Thymus (tissue), 11 donors: ENCODE data around the gene DSEL. TPM values are rescaled to one million over a fixed set of nuclear protein-coding genes. Genes with fewer than 3 reads are reported as not detected.

Experiments used
- DNase-seq, 9 donors: peaks; one replicate each; pipeline ENCODE4 v3.0.0-alpha.2; 2013; ENCODE audit warnings: low spot score in 9 of 9, low read depth in 6 of 9, missing footprints in 1 of 9
- H3K27ac ChIP-seq, 2 donors: one replicate each; pipeline ENCODE4 v1.5.1; 2013; ENCODE audit warnings: control low read depth in 1 of 2, low read depth in 1 of 2, low read length in 1 of 2, mild to moderate bottlenecking in 1 of 2, moderate library complexity in 1 of 2
- H3K27me3 ChIP-seq, 2 donors: one replicate each; pipeline ENCODE4 v1.5.1; 2013; ENCODE audit warnings: low read length in 1 of 2; ENCODE audit not compliant: control insufficient read depth in 2 of 2, insufficient read depth in 1 of 2
- H3K36me3 ChIP-seq, 2 donors: one replicate each; pipeline ENCODE4 v1.5.1; 2013; ENCODE audit warnings: low read length in 1 of 2, mild to moderate bottlenecking in 1 of 2, moderate library complexity in 1 of 2; ENCODE audit not compliant: control insufficient read depth in 2 of 2, insufficient read depth in 2 of 2
- H3K4me1 ChIP-seq, 2 donors: one replicate each; pipeline ENCODE4 v1.5.1; 2013; ENCODE audit warnings: low read length in 2 of 2; ENCODE audit not compliant: control insufficient read depth in 2 of 2, insufficient read depth in 2 of 2
- H3K4me3 ChIP-seq, 2 donors: one replicate each; pipeline ENCODE4 v1.5.1; 2013; ENCODE audit warnings: low read length in 2 of 2, control low read depth in 1 of 2, mild to moderate bottlenecking in 1 of 2
- H3K9me3 ChIP-seq, 2 donors: one replicate each; pipeline ENCODE4 v1.5.1; 2013; ENCODE audit warnings: low read length in 1 of 2, mild to moderate bottlenecking in 1 of 2; ENCODE audit not compliant: control insufficient read depth in 2 of 2, insufficient read depth in 1 of 2
- WGBS: extraction: QIAGEN DNeasy Blood & Tissue Kit; methylation state at CpG from one replicate; pipeline ENCODE4 v1.1.7; 2013; 5-methylcytosine and 5-hydroxymethylcytosine counted together
- polyA plus RNA-seq: library from polyadenylated mRNA; stranded (reverse); fragments of 200-250 nt; gene quantifications from one replicate; pipeline ENCODE4 v1.2.3, GENCODE V29; 2013
- total RNA-seq: library from RNA; stranded (reverse); fragments of 120-200 nt; gene quantifications from one replicate; pipeline ENCODE4 v1.2.4, GENCODE V29; 2013
- donor health status: healthy.

Gene DSEL
- total and polyA plus RNA-seq, 2 donors = 1.6 to 3.0 TPM

- H3K27me3 ChIP-seq = no peaks in the 10 kb centered on the region
- H3K36me3 ChIP-seq = no peaks in the 10 kb centered on the region
- no peak overlapping the region for H3K27ac ChIP-seq
- DNase-seq = no peak
- no peaks in the 10 kb centered on the region for H3K4me1 ChIP-seq
- H3K4me3 ChIP-seq = no peak overlapping the region
- 89% methylated on average over 2 of the region's 2 CpGs for WGBS
- H3K9me3 ChIP-seq = no peaks in the 10 kb centered on the region
Observed at GRCh38 chr18:67484458-67484857, 32.1 kb downstream of the DSEL start.

GRCh38 chr18:67483952-67484351 is 32.6 kb downstream of the DSEL start:
- Histone ChIP-seq H3K9me3 (no peaks in the 10 kb centered on the region), H3K27ac (no peak overlapping the region), H3K27me3 (no peaks in the 10 kb centered on the region), H3K4me3 (no peak overlapping the region), H3K36me3 (no peaks in the 10 kb centered on the region), H3K4me1 (no peaks in the 10 kb centered on the region)
- WGBS = 93% methylated on average over 6 of the region's 6 CpGs
- no peak for DNase-seq

GRCh38 chr18:67483237-67483636 is 33.3 kb downstream of the DSEL start:
- Histone ChIP-seq H3K27ac (no peak overlapping the region), H3K27me3 (no peaks in the 10 kb centered on the region), H3K4me1 (no peaks in the 10 kb centered on the region), H3K4me3 (no peak overlapping the region), H3K36me3 (no peaks in the 10 kb centered on the region), H3K9me3 (no peaks in the 10 kb centered on the region)
- WGBS = 65% methylated on average over 2 of the region's 2 CpGs
- no peak for DNase-seq

GRCh38 chr18:67478249-67478648 is 38.3 kb downstream of the DSEL start:
- 98% methylated on average over 3 of the region's 3 CpGs for WGBS
- Histone ChIP-seq H3K27me3 (no peaks in the 10 kb centered on the region), H3K36me3 (no peaks in the 10 kb centered on the region), H3K27ac (no peak overlapping the region), H3K9me3 (no peaks in the 10 kb centered on the region), H3K4me1 (no peaks in the 10 kb centered on the region), H3K4me3 (no peak overlapping the region)
- DNase-seq = no peak

- Histone ChIP-seq H3K4me3 (no peak overlapping the region), H3K36me3 (no peaks in the 10 kb centered on the region), H3K27me3 (no peaks in the 10 kb centered on the region), H3K27ac (no peak overlapping the region), H3K4me1 (no peaks in the 10 kb centered on the region), H3K9me3 (no peaks in the 10 kb centered on the region)
- DNase-seq = no peak
- WGBS = 49% methylated on average over 2 of the region's 2 CpGs
Observed at GRCh38 chr18:67477522-67477921, 39.0 kb downstream of the DSEL start.

GRCh38 chr18:67476585-67476984 is 39.9 kb downstream of the DSEL start:
- no peaks in the 10 kb centered on the region for H3K4me1 ChIP-seq
- no peaks in the 10 kb centered on the region for H3K27me3 ChIP-seq
- no peaks in the 10 kb centered on the region for H3K9me3 ChIP-seq
- WGBS = 95% methylated on average over 3 of the region's 3 CpGs
- DNase-seq = no peak
- H3K36me3 ChIP-seq = no peaks in the 10 kb centered on the region
- H3K4me3 ChIP-seq = no peak overlapping the region
- H3K27ac ChIP-seq = no peak overlapping the region

- Histone ChIP-seq H3K9me3 (no peaks in the 10 kb centered on the region), H3K4me3 (no peak overlapping the region), H3K27me3 (no peaks in the 10 kb centered on the region), H3K4me1 (no peaks in the 10 kb centered on the region), H3K36me3 (no peaks in the 10 kb centered on the region), H3K27ac (no peak overlapping the region)
- DNase-seq = no peak
- 53% methylated on average over 1 of the region's 1 CpG for whole genome bisulfite sequencing
Observed at GRCh38 chr18:67475673-67476072, 40.8 kb downstream of the DSEL start.

- Histone ChIP-seq H3K4me3 (no peak overlapping the region), H3K4me1 (no peaks in the 10 kb centered on the region), H3K27ac (no peak overlapping the region), H3K36me3 (no peaks in the 10 kb centered on the region), H3K27me3 (no peaks in the 10 kb centered on the region), H3K9me3 (no peaks in the 10 kb centered on the region)
- DNase-seq = peak in 1 of 9 donors; percentile 9
Observed at GRCh38 chr18:67468038-67468437, 48.5 kb downstream of the DSEL start.

GRCh38 chr18:67467188-67467587 is 49.3 kb downstream of the DSEL start:
- Histone ChIP-seq H3K27me3 (no peaks in the 10 kb centered on the region), H3K9me3 (no peaks in the 10 kb centered on the region), H3K36me3 (no peaks in the 10 kb centered on the region), H3K27ac (no peak overlapping the region), H3K4me1 (no peaks in the 10 kb centered on the region), H3K4me3 (no peak overlapping the region)
- DNase-seq = no peak
- 92% methylated on average over 1 of the region's 1 CpG for whole genome bisulfite sequencing

GRCh38 chr18:67464499-67464898 is 52.0 kb downstream of the DSEL start:
- H3K9me3 ChIP-seq = no peaks in the 10 kb centered on the region
- H3K27ac ChIP-seq = no peak overlapping the region
- no peaks in the 10 kb centered on the region for H3K36me3 ChIP-seq
- H3K4me1 ChIP-seq = no peaks in the 10 kb centered on the region
- 93% methylated on average over 1 of the region's 1 CpG for WGBS
- H3K27me3 ChIP-seq = no peaks in the 10 kb centered on the region
- no peak overlapping the region for H3K4me3 ChIP-seq
- no peak for DNase-seq
